ENCODE results near the gene SOCS6.
"Not testable (repeated sequence)": the region's sequence is repeated elsewhere in the genome, so short reads cannot be mapped to it uniquely, and the experiment has no call there.

SOCS6 gene

DNA sequence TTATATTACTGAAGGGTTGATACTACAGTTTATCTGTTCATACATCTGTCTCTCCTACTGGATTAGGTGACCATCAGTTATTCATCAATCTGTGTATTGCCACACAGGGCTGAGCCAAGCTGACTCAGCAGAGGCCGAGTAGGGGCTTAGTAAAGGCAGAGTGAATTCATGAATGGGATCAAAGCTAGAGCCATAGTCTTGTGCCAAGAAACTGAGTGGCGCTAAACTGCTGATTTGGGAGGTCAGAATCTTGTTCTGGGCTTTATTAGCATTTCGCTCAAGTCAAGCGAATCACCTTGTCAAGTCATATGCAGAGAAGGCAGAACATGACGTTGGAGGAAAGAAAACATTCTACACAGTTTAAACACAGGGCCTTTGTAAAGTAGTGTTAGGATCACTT lies 34.1 kb downstream of the SOCS6 start:
- DNase-seq (ENCODE audit: low read depth in 2 of 2), result no peak

GRCh38 chr18:70324897-70325296 lies 36.1 kb downstream of the SOCS6 start:
- no peak for DNase-seq (ENCODE audit: low read depth in 2 of 2)

DNA sequence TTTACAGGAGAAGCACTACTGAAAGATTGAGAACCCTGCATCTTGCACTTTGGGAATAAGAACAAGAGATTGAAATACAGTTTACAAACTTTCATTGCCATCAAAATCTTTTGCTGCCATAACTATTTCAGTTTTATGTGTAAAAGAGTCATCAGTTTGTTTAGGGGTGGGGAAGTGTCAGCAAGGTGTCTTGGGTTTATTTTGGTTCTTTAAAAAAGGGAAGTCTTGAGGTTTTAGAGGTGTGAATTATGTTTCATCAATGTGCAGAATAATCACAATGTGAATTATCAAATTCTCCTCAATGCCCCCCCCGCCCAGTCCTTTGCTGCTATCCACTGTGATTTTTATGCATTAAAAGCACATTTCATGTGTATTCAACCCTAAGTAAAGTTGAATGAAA lies 37.4 kb downstream of the SOCS6 start:
- no peak for DNase-seq (ENCODE audit: low read depth in 2 of 2)

- DNase-seq (ENCODE audit: low read depth in 2 of 2), result no peak
Measured at GRCh38 chr18:70328169-70328568, 39.3 kb downstream of the SOCS6 start.

- no peak for DNase-seq (ENCODE audit: low read depth in 2 of 2)
Measured at GRCh38 chr18:70329071-70329470, 40.2 kb downstream of the SOCS6 start.

GRCh38 chr18:70330887-70331286 lies 42.0 kb downstream of the SOCS6 start:
- no peak for DNase-seq (ENCODE audit: low read depth in 2 of 2)

- no peak for DNase-seq (ENCODE audit: low read depth in 2 of 2)
Measured at GRCh38 chr18:70331456-70332097, 42.7 kb downstream of the SOCS6 start.

GRCh38 chr18:70332694-70333093 lies 43.8 kb downstream of the SOCS6 start:
- DNase-seq (ENCODE audit: low read depth in 2 of 2), result no peak

GRCh38 chr18:70333316-70333715 lies 44.5 kb downstream of the SOCS6 start:
- DNase-seq (ENCODE audit: low read depth in 2 of 2), result no peak

- no peak for DNase-seq (ENCODE audit: low read depth in 2 of 2)
Measured at GRCh38 chr18:70333757-70334156, 44.9 kb downstream of the SOCS6 start.

DNA sequence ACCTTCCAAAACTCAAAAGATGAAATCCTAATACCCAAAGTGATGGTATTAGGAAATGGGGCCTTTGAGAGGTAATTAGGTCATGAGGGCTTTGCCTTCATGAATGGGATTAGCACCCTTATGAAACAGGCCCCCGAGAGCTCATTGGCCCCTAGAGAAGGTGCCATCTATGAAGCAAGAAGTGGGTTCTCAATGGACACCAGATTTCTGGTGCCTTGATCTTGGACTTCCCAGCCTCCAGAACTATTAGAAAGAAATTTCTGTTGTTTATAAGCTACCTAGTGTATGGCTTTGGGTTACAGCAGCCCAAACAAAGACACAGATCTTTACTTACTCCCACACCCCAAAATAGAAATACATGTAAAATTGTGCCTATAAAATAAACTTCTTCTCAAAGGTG lies 45.4 kb downstream of the SOCS6 start:
- no peak for DNase-seq (ENCODE audit: low read depth in 2 of 2)

GRCh38 chr18:70334728-70335329 lies 46.0 kb downstream of the SOCS6 start:
- DNase-seq (ENCODE audit: low read depth in 2 of 2), result no peak

DNA sequence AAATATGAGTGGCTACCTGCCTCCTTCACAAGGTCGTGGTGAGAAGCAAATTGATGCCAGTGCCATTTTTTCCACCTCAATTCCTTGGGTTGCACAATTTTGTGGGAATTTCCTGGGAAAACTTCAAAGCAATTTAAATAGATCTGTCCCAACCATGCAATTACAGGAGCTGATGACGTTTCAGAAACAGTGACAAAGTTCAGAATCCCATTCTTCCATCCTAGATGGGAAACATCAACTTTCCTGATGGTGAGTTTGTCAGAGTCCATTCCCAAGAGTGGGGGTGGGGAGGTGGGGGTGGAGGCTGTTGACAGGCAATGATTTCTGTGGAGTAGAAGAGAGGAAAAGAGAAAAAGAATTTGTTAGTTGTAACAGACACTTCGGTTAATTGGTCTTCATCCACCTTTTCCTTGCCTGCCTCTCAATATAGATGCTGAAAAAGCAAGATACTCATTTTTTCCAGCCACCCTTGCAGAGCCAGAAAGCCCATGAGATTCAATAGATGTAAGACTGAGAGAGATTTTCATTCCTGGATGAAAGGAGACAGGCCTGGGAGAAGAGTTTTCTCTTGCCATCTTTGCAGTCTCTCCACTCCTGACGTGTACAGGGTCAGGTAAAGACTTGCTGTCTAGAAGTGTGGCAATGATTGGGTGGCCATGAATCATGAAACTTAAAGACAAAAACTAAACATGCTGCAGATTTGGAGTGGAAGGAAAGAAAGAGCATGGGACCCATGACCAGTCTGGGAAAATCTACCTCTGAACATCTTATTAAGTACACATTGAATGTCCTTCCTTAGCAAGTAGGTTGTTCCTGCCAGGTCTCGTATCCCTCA lies 47.3 kb downstream of the SOCS6 start:
- no peak for DNase-seq (ENCODE audit: low read depth in 2 of 2)

- DNase-seq (ENCODE audit: low read depth in 2 of 2), result no peak
Measured at GRCh38 chr18:70337139-70337972, 48.5 kb downstream of the SOCS6 start.

GRCh38 chr18:70338890-70339289 lies 50.0 kb downstream of the SOCS6 start:
- no peak for DNase-seq (ENCODE audit: low read depth in 2 of 2)

- DNase-seq (ENCODE audit: low read depth in 2 of 2), result no peak
Measured at GRCh38 chr18:70339915-70340314, 51.1 kb downstream of the SOCS6 start.

DNA sequence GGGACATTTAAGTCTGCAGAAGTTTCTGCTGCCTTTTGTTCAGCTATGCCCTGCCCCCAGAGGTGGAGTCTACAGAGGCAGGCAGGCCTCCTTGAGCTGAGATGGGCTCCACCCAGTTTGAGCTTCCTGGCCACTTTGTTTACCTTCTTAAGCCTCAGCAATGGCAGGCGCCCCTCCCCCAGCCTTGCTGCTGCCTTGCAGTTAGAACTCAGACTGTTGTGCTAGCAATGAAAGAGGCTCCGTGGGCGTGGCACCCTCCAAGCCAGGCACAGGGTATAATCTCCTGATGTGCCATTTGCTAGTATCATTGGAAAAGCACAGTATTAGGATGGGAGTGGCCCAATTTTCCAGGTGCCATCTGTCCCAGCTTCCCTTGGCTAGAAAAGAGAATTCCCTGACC lies 59.6 kb downstream of the SOCS6 start:
- not testable (repeated sequence) for DNase-seq (ENCODE audit: low read depth in 2 of 2)

GRCh38 chr18:70349316-70349715 lies 60.5 kb downstream of the SOCS6 start:
- DNase-seq (ENCODE audit: low read depth in 2 of 2), result no peak

DNA sequence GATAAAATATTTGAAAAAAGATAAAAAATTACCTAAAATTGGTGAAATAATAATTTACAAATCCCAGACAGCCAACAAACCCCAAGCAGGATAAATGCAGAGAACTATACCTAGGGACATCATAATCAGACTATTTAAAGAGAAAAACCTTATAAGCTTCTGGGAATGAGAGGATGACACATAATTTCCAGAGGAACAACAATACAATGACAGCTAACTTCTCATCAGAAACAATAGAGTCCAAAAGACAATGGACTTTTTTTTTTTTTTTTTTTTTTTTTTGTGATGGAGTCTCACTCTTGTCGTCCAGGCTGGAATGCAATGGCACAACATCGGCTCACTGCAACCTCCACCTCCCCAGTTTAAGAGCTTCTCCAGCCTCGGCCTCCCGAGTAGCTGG lies 65.2 kb downstream of the SOCS6 start:
- DNase-seq (ENCODE audit: low read depth in 2 of 2), result no peak

DNA sequence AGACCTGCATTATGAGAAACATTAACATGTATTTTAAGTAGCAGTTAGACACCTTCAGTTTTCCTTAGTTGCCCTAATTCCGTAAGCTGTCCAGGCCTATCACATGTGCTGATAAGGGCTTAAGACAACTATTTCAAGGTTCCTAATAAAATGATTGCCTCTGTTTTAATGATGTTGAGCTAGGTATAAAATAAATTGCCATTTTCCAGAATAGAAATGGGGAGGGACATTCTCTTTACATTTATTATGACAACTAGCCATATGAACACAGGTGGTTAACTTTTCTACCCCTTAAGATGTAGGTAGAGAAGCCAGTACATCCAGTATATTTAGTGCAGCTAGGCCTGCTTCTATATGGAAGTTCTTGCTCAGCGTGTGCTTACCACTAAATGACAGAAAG lies 65.9 kb downstream of the SOCS6 start:
- no peak for DNase-seq (ENCODE audit: low read depth in 2 of 2)

DNA sequence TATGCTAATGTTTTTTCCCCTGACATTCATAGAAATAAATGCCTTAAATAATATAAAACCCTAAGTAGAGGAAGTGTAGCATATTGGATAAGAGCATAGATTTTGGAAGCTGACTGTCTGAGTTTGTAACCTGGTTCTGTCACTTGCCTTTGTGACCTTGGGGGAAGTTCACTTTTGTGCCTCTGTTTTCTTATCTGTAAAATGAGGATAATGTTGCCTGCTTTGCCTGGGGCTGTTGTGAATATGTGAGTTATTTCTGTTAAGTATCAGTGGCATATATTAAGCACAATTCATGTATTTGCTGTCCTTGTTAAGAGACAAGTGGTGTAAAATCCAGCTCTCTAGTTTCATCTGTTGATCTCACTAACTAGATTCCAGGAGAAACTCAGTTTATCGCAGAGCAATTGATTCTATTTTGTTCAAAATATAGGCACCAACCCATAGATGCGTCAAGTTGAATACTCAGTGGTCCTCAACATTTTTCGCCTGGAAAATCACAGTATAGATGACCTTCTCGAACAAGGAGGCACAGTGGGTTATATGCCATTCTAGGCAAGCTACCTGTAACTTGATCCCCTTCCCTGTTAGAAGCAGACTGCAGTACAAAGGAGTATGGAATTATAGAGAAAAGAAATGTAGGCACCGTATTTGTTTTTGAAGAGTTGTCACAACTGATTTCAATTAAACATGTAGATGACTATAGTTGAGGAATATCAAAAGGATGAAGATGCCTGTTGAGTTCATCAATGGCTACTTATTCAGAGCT lies 67.0 kb downstream of the SOCS6 start:
- no peak for DNase-seq (ENCODE audit: low read depth in 2 of 2)

DNA sequence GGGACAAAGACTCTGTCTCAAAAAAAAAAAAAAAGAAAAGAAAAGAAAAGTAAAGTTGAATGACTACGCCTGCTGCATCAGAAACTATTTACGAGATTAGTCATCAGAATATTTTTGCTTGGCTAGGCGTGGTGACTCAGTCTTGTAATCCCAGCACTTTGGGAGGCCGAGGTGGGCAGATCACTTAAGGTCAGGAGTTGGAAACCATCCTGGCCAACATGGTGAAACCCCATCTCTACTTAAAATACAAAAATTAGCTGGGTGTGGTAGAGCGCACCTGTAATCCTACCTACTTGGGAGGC lies 69.2 kb downstream of the SOCS6 start:
- not testable (repeated sequence) for DNase-seq (ENCODE audit: low read depth in 2 of 2)
